NCI-H345 (cell line): ENCODE measurements around the gene RAB24.
"Not testable (repeated sequence)": the region's sequence is repeated elsewhere in the genome, so short reads cannot be mapped to it uniquely, and the experiment has no call there.

ENCODE experiments used
- DNase-seq: peaks from one replicate; lab custom pipeline; 2025; lab: John Stamatoyannopoulos, UW

Gene RAB24

GRCh38 chr5:177310757-177311391, 7.4 kb upstream of the RAB24 start:
- DNase-seq, result peak; percentile 55

- peak; percentile 70 for DNase-seq
These were observed 6.8 kb upstream of the RAB24 start for GRCh38 chr5:177310332-177310731.

DNA sequence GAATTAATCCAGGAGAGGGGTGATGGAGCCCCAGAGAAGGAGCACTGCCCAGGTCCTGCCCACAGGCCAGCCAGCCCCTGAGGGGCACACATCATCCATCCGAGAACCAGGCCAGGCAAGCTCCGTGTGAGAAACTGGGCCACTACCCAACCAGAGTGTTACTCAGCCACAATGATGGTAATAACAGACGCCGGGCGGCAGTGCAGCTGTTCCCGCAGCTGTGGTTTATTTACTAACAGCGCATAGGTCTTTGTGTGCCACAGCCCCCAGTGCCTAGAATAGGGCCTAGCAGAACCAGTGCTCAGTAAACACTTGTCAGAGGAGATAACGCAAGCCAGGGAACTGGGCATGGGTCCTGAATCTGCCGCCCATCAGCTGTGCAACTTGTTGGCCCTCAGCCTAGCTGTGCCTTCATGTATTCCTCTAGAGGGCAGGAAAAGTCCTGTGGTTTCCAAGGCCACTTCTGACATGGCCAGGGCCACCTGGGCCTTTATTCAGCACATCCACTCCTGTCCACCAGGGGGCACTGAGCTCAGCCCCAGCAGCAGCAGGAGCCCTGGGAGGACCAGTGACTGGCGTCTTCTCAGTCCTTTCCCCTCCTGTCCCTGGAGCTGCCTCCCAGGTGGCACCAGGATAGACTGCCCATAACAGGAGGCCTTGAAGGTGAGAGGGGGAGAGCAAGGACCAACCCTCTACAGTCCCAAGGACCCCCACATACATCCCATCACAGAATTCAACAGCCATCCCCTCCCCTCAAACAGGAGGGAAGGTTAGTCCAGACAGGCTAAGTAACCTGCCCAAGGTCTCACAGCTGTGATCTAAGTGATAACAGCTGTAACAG, 6.1 kb upstream of the RAB24 start:
- DNase-seq, result peak; percentile 85

GRCh38 chr5:177308740-177309139, 5.2 kb upstream of the RAB24 start:
- no peak for DNase-seq

- DNase-seq, result no peak
These were observed 4.2 kb upstream of the RAB24 start for GRCh38 chr5:177307544-177308363.

- no peak for DNase-seq
These were observed 3.4 kb upstream of the RAB24 start for GRCh38 chr5:177306674-177307543.

DNA sequence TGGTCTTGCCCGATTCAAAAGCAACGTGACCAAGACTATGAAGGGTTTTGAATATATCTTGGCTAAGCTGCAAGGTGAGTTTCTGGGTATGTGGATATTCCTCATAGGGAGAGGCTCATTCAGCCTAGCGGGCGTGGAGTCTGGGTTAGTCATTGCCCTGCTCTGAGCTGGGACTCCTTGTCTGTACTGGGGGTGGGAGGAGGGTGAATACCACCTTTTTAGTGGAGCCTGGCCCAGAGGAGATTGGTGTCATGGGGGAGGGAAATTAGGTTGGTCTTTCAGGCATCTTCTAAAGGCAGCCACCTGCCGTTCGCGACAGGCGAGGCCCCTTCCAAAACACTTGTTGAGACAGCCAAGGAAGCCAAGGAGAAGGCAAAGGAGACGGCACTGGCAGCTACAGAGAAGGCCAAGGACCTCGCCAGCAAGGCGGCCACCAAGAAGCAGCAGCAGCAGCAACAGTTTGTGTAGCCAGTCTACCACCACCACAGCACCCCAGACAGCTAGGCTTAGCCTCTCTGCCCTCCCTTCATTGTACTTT, 2.7 kb upstream of the RAB24 start:
- DNase-seq, result not testable (repeated sequence)

DNA sequence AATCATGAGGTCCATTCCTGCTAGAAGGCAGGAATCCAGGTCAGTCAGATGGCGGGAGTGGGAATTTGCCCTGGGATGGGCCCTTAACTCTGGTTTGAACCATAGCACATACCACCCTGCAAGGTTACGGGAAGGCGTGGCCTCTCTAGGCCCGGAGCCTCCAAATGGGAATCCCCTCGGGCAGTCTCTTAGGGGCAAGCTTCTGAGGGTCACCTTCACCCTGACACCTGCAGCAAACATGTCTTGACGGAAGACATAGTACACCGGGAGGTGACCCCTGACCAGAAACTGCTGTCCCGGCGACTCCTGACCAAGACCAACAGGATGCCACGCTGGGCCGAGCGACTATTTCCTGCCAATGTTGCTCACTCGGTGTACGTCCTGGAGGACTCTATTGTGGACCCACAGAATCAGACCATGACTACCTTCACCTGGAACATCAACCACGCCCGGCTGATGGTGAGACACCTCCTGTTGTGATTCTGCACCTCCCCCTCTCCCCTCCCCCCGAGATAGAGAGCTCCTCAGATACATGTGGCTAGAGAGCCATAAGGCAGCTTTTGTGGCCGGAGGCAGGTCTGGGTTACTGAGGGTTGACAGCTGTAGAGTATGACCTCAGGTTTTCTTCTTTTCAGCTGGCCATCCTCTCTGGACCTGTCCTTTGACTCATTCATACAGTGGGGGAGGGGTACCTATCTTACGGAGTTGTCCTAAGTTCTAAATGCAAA, 1.0 kb upstream of the RAB24 start:
- peak; percentile 14 for DNase-seq

- DNase-seq, result no peak
These were observed 439 bp upstream of the RAB24 start for GRCh38 chr5:177303925-177304391.

GRCh38 chr5:177302354-177303110, 987 bp downstream of the RAB24 start:
- DNase-seq, result no peak

- DNase-seq, result peak; percentile 96
These were observed 1.9 kb downstream of the RAB24 start for GRCh38 chr5:177301503-177302165.

DNA sequence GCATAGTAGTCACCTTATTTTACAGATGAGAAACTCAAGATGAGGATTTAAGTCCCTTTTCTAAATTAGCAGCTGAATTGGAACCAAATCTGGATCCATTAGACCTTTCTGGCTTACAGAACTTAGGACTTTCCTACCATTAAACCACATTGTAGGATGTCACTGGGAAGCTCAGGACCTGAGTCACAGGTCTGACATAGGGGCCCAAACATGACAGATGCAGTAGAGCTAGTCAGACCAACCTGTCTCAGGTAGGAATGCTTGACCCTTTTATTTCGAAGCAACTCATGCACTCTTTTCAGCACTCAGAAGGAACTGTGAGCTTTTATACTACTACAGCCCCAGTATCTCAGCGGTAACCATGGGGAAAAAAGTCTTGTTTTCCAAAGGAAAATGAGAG, 2.6 kb downstream of the RAB24 start:
- no peak for DNase-seq

GRCh38 chr5:177300236-177300880, 3.2 kb downstream of the RAB24 start:
- DNase-seq, result no peak

DNA sequence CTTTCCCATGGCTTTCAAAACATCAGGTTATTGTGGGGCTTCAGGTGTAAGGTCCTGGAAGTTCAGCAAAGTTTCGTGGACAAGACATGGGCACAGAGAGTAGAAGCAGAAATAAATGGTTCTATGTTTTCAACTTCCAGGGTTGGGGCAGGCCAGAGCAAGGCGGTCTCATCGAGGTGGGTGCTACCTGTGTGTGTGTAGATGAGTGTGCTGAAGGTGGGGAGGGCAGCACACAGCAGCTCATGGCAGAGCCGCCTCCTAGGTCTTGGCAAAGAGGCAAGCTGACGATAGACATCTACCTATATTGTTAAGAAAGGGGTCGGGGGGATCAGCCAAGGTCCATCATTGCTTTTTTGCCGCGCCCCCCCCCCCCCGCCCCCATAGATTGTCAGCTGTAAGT, 3.8 kb downstream of the RAB24 start:
- no peak for DNase-seq

DNA sequence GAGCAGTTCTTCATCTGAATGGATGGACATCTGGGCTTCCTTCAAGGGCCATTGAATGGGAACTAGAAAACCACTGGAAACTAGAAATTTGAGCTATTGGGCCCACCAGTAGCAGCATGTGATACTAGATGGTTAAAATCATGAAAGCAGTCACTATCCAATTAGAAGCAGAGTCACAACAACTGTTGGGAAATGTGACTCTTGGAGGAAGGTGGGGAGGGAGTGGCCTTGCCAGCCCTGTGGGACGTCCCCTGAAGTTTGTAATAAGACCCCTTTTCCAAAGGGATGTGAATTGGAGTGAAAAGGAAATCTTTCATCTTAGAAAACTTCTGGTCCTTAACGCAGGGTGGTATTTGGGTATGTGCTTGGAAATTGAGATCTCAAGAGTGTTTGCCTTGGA, 5.6 kb downstream of the RAB24 start:
- DNase-seq, result no peak

DNA sequence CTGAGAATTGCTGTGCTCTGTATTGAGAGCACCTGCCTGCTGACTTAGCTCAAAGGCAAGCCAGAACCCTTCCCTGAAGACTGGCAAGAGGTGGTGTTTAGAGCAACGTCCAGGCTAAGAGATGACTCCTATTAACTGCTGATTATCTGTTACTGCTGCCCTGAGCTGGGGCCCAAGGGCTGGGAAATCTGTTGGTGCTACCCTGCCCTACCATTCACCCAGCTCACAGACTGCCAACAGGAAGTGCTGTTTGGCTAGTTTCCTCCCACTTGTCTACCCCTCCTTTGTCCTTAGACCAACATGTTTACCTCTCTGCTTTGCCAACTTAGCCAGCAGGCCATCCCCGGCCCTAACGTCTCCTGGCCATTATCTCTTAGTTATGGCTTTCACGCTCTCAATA, 6.9 kb downstream of the RAB24 start:
- no peak for DNase-seq

DNA sequence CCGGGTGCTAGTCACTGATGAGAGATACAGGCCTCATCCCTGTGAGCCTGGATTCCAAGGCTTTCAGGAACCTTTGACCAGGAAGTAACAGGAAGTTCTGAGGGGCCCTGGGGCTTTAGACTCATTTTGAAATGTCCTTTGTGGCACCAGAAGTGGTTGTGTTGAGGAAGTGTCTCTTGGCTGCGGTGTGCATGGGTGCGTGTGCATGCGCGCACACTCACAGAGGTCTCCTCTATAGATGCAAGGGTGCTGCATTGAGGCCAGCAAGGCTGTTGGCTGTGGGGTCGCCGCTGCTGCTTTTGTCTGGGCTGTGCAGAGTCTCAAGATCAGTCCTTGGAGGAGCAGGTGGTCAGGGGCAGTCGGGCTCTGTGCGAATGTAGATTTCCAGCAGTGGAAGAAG, 7.6 kb downstream of the RAB24 start:
- DNase-seq, result no peak

DNA sequence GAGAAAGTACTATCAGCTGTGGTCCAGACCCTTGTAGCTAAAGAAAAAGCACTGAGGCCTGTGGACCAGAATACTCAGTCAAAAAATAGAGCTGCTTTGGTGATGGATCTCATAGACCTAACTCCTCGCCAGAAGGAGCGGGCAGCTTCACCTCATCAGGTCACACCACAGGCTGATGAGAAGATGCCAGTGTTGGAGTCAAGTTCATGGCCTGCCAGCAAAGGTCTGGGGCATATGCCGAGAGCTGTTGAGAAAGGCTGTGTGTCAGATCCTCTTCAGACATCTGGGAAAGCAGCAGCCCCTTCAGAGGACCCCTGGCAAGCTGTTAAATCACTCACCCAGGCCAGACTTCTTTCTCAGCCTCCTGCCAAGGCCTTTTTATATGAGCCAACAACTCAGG, 8.9 kb downstream of the RAB24 start:
- no peak for DNase-seq
